Stimulated activated CD8-positive, alpha-beta memory T cell treated with anti-CD3 and anti-CD28 coated beads, Interleukin-7, amount 100 ng/mL, for 48 hours (primary cell): ENCODE measurements around the gene ROPN1L.
"Not testable (repeated sequence)": the region's sequence is repeated elsewhere in the genome, so short reads cannot be mapped to it uniquely, and the experiment has no call there.

ENCODE experiments used
- DNase-seq, 2 donors: peaks; one replicate each; pipeline ENCODE4 v3.0.0-alpha.2; 2020; ENCODE audit warnings: low read depth in 1 of 2; ENCODE audit errors: extremely low read depth in 1 of 2

The ROPN1L gene

DNA sequence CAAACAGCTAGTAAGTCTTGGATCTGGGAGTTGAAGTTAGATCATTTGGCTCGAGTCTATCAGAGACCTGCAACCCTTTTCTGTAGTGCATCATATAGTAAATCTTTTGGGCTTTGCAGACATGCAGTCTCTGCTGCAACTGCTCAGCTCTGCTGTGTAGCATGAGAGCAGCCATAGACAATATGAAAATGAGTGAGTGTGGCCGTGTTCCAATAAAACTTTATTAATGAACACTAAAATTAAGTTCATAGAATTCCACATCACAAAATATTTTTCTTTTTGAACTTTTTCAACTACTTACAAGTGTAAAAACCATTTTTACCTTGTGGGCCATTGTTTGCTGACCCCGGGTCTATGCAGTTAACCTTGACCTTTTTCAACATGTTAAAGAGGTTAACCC is 35.2 kb downstream of the ROPN1L start:
- DNase-seq, result no peak

DNA sequence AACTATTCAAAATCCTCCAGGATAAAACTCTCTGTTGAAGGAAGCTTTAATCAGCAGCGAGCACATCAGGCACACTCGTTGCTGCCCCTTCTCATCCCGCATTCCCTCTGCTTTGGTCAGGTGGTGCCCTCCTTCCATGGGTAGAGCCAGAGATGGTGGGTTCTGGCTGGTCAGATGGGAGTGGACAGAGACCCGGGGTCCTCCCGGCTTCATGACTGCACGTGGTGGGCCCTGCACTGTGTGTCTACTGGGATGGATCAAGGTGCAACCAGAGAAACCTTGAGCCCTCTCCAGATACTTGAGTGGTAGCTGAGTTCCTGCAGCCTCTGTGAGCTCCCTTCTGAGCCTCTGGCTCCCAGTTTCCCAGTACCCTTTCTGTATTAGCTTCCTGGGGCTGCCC is 36.3 kb downstream of the ROPN1L start:
- no peak for DNase-seq

DNA sequence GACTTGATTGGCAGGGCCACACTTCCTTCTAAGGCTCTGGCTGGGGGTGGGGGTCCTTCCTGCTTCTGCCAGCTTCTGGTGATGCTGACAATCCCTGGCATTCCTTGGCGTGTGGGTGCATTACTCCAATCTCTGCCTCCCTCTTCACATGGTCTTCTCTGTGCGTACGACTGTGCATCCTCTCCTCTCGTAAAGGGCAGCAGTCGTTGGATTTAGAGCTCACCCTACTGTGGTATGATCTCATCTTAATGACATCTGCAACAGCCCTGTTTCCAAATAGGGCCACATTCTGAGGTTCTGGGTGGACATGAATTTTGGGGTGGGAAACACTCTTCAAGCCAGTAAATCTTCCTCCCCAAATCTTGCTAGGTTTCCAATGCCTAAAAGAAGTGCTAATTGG is 36.8 kb downstream of the ROPN1L start:
- no peak for DNase-seq

DNA sequence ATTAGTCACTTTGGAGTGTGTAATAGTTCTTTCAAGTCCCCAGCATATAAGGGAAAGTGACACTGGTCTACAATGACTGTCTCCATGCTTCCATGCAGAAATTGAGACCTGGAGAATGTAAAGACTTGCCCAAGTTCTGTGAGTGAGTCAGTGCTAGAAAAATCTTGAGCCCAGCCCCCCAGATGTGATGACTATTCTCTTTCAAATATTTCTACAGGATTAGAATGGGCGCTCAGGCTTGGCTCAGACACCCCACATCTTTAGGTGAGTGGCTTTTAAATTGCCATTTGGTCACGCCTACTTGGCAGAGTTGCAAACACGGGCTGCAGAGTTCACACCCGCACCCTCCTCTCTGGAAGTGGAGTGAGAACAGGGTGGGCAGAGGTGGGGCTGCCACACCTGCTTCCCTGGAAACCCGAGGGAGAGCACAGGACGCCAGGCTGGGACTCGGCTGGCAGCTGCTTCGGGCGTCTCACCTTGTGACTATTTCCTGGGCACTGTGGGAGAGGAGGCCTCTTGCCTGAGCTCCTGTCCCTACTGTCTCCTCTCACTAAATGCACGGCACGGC is 37.6 kb downstream of the ROPN1L start:
- DNase-seq, result no peak

DNA sequence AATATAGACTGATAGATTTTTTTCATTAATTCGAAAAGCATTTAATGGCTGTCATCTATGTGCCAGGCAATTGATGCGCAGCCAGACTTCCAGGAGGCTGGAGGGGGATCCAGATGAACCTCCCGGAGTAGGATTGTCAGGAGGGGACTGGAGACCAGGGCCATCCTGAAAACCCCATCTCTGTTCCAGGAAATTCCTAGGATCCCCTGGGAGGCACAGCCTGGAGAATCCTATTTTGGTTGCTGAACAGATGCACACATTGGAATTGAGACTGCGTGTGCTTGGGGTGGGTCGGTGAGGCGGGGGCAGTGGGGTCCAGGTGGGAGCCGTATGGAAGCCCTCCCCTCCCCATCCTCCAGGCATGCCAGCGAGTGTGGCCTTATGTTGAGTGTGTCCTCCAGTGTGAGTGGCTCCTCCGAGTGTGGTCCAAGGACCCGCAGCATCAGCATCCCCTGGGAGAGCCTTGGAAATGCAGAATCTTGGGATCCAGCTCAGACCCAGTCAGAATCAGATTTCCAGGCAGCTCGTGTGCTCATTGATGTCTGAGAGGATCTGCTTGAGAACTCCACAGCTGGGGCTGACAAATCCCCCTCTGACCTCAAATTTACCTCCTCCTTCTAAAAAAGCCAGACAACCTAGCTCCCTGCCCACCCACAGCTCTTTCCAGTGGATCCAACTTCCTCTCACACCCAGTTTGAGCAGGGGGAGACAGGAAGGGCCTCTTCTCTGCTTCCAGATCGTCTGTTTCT is 38.7 kb downstream of the ROPN1L start:
- DNase-seq, result no peak

DNA sequence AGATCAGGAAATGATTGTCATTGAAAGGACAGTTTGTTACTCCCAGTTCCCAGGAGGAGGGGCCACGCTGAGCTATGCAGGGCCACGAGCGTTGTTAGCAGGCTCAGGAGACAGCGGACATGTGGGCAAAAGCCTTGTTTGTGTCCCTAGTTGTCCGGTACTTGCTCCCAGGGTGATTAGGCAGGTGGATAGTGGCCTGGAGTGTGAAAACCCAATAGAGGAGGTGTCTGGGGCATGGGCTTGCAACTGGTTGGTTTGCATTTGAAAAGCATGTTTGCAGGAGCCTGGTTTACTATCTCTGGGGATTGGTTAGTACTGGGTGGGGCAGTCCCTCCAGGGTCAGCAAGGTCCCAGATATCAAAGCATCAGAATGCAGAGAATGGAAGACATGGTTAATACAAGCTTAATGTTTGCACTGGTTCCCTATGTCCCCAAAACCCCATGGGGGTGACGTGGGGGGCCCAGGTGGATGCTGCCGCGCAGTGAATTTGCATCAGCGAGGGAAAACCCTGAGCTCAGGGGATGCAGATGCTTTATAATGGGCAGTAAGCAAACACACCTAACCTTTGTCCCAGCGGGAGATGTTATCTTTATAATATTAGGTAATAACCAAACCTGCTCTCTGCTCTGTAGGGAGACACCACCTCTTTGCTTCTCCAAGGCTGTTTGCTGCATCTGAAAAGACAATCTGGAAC is 39.7 kb downstream of the ROPN1L start:
- no peak for DNase-seq

DNA sequence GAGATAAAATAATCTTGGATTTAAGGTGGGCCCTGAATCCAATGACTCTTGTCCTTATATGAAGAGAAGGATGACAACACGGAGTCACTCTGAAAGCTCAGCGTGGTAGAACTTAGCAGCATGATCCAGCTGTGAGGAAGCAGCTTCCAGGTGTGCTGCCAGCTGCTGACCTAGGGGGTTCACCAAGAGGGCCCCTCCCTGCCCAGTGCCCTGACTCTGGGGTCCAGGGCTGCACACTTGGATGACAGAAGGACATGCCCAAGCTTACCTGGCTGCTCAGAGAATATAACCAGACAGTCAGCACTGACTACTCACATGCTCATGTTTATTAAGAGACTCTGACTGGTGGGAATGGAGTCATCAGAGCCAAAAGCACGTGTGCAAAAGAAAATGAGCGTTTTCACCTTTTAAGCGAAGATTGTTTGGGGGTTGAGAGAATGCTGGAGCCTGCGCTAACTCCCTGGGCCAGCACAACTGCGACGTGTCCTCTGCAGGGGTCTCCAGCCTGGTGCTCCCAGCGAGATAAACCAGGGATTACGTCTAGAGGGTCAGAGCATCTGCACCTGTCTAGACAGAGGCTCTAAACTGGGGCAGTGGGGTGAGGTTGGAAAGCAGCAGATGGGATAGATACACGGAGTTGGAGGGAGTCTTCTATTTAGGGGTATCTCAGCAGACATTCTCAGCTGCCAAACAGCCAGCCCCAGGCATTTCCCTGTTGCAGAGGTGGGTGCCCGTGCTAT is 41.3 kb downstream of the ROPN1L start:
- no peak for DNase-seq

DNA sequence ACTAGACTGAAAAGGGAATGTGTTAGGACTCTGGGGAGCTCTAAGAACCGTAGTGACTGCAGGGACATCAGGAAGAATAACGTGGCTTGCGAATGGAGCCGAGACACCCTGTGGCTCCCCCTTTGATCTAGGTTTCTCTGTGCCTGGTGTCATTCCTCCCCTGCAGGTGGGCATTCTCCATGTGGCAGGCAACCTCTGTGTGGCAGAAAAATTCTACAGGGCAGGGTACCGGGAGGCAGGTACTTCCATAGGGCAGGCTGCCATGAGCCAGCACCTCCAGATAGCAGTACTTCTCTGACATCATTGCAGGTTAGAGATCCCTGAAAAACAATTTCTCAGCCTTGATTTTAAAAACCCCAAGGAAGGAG is 43.1 kb downstream of the ROPN1L start:
- no peak for DNase-seq

DNA sequence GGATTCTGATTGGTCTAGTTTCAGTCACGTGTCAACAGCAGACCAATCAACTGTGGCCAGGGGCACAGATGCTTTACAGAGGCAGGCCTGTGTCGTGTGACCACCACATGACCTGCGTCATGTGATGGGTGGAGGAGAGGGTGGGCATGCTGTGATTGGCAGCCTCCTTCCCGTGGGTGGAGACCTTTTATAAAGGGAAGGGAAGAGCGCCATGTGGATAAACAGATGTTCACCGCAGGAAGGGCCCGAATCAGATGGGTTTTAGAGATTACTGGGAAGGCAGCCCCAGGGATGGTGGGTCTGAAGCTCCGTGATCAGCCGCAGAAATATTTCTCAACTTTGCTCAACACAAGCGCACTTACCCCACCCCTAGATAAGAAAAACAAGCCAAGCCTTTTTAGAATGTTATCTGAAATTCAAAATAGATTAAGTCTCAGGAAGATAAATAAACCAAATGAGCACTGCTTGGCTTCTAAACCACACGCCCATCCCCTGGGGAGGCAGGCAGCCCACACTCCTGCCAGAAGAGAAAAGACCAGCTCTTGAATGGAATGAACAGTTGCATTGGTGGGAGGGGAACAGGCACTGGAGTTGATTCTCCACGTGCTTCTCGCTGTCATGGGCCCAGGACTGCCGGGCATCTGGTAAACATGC is 43.6 kb downstream of the ROPN1L start:
- DNase-seq, result no peak

DNA sequence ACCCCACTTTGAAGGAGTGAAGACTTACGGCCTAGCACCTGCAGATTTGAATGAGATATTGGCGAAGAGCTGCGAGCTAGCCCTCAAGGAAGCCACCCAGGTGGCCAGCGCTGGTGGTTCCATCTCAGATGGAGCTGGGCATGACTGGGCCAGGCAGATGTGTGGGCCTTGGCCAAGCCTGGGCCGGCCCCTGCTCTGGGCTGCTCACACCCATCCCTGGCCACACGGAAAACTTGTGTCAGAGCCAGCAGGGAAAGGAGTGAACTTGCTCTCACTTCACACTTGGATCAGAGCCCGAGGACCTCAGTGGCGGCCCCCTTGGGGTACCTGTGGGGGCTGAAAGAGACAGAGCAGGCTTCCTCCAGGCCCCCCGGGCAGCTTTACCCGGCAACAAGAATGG is 44.2 kb downstream of the ROPN1L start:
- no peak for DNase-seq

DNA sequence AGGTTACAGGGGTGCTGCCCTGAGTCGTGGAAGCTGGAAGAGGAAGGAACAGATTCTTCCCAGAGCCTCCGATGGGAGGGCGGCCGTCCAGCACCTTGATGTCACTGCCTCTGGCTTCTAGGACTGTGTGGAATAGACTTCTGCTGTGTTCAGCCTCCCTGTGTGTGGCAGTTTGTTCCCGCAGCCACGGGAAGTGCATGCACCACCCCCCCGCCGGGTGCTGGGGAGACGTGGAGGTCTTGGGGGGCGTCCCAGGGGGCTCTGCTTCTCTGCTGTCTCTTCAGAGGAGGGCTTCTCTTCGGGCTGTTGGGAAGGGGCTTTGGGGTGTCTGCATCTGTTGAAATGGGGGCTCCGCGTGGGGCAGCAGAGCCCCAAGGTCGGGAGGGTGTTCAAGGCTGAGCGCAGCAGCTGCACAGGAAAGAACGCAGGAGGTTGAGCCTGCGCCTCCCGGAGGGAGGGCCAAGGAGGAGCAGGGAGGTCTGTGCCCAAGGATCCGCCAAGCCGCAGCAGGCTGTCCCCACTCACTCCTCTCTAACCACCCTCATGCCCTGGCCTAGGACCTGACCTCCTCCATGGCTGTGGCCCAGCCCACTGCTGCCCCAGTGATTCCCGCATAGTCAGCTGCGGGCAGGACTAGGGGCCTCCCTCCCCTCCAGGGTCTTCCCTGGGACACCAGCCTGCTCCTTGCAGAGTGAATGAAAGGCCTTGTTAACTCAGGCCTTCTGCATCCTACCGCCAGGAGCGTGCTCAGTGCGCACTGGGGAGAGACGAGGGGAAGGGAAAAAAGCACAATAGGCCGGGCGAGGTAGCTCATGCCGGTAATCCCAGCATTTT is 45.0 kb downstream of the ROPN1L start:
- DNase-seq, result no peak

DNA sequence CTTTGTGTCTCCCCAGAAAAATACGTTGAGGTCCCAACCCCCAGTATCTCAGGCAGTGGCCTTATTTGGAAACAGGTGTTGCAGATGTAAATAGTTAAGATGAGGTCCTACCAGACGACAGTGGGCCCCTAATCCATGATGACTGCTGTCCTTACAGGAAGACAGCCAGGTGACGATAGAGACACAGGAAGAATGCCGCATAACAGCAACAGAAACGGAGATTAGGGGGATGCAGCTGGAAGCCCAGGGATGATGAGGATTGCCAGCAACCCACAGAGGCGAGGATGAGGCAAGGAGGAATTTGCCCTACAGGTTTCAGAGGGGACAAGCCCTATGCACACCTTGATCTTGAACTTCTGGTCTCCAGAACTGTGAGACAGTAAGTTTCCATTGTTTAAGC is 46.5 kb downstream of the ROPN1L start:
- no peak for DNase-seq

DNA sequence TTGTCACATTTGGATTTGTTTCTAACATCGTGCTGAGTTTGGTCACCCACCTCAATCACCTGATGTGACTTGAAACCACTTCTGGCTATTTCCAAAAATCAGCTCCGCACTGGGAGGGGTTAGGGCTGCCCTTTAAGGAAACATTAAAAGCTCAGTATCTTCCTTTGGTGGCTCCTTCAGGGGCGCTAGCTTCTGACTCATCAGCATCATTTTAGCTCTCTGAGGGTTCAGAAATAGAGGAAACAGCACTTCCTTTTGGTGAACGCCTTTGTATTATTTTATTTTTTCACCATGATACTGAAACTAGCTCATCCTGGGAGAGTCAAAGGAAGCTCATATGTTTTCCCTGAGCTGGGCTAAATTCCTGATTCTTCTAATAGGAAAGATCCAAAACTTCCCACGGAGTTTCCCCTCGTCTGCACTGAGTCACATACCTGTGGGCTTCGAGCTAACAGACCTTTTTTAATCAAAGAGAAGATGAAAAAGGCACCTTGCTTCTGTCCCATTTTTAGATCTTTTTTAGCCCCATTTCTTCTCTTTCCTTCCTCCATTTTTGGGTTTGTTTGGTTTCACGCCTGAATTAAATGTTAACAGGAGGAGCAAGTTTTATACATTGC is 48.2 kb downstream of the ROPN1L start:
- DNase-seq, result no peak

DNA sequence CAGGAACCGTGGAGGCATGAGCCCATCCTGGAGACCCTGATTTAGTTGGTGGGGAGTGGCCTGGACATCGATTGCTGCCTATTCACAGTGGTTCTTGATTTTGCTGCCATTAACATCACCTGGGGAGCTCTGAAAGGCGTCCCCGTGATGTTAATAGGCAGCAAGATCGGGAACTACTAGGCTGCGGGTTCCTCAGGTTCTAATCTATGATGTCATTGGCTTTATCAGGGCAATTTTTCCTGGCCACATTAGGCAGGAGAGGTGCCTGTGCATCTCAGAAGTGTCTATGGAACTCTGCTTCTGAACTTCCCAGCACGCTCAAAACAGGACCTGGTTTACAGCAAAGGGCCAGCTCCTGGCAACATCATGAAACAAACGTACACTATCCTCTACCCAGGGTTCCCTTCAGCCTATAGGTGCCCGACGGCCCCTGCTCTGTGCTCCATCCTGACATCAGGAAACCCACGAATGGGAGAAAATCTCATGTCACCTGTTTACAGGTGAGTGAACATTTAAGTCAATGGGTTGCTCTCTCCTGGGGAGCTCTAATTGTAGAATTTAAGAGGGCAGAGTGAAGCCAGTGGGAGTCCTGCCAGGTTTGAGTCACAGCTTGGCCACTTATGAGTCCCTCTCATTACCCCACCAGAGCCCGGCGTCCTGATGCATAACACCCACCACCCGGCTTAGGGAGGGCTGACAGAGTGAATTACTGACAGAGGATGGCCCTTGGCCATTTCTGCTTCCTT is 49.4 kb downstream of the ROPN1L start:
- DNase-seq, result no peak

DNA sequence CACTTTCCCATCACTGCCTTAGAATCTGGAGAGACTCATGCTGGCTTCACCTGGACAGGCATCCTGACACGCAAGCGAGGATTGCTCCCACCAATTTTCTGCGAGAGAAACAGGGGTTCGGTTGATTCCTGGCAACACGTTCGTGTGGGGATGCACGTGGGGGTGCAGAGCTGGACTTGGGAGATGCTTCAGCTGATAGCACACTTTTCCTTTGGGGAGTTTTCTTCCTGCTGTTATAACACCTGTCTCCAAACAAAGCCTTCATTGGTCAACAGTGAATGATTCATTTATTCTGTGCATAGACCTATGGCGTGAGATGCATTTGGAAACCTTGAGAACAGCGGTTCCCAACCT is 50.0 kb downstream of the ROPN1L start:
- DNase-seq, result no peak

DNA sequence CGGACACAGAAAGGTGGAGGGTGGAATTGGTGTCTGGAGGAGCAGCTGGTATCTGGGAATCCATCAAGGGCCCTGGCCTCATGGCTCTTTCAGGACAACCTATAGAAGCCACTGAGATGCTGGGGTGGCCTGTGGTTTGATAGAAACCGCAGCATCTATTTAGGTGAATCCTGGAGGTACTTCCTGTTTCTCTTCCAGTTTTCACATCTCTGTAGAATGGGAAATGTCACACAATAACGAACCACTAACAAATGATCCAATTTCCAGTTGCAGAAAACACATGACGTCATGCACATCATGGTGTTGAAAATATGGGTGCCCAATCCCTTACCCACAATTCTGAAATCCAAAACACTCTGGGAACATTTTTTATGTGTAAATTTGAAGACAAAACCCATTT is 52.2 kb downstream of the ROPN1L start:
- no peak for DNase-seq

DNA sequence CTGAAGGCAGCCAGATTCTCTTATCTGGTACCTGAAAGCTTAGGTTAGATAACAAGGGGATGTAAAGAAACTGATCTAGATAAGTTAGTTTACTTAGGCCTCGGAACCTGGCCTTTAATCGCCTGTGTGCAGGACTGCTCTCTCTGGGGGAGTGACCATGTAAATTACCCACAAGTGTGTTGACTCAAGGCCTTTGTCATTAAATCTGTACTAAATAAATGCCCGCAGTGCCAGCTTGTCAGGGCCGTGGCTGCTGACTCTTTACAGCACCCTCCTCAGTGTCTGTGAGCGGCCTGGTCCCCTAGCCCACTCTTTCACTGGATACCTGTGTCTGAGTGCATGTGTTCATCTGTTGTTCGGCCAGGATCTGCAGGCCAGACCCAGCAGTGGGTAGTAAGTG is 52.8 kb downstream of the ROPN1L start:
- not testable (repeated sequence) for DNase-seq

DNA sequence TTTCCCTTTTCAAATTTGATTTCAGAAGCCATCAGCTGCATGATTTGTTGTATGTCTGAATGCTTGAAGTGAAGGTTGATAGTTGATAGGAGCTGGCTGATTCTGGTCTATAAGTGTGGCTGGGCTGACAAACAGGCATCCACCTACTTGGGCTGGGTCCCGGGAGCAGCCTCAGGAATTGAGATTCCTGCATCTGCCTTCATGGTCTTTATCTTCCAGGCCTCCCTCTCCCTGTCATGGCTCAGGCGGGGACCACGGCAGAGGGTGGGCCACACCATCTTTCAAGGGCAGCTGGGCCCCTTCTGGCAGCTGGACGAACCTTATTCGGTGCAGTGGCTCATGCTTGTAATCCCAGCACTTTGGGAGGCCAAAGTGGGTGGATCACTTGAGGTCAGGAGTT is 55.9 kb downstream of the ROPN1L start:
- DNase-seq, result no peak

DNA sequence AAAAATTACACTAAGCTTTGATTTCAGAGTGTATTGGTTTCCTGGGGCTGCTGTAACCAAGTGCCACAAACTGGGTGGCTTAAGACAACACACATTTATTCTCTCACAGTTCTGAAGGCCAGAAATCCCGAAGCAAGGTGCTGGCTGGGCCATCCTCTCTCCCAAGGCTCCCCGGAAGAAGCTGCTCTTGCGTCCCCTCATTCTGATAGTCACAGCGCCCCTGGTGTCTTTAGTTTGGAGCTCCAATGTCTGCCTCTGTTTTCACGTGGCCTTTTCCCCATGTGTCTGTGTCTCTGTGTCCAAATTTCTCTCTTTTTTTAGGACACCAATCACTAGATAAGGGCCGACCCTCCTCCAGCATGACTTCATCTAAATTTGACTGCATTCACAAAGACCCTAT is 56.7 kb downstream of the ROPN1L start:
- DNase-seq, result no peak
